Skeletal muscle satellite cell (primary cell): ENCODE data around the gene ZNF85.
A peak's percentile ranks its signal among the peaks of the same experiment; 100 is the strongest.
"Not testable (repeated sequence)": the region's sequence is repeated elsewhere in the genome, so short reads cannot be mapped to it uniquely, and the experiment has no call there.

ENCODE experiments used
- H3K27me3 ChIP-seq: 2 replicates; pipeline ENCODE4 v1.7.0; 2013; ENCODE audit warnings: low read length; ENCODE audit not compliant: control insufficient read depth, insufficient read depth
- H3K36me3 ChIP-seq: 2 replicates; pipeline ENCODE4 v1.7.0; 2013; ENCODE audit warnings: mild to moderate bottlenecking, control low read depth, low read length; ENCODE audit not compliant: insufficient read depth
- H3K4me1 ChIP-seq: 2 replicates; pipeline ENCODE4 v1.7.0; 2013; ENCODE audit warnings: low read length; ENCODE audit not compliant: control insufficient read depth, insufficient read depth
- H3K4me2 ChIP-seq: 2 replicates; pipeline ENCODE4 v1.7.0; 2013; ENCODE audit warnings: mild to moderate bottlenecking, low read length
- H3K4me3 ChIP-seq: 2 replicates; pipeline ENCODE4 v1.7.0; 2013; ENCODE audit warnings: low read length
- H3K9ac ChIP-seq: 2 replicates; pipeline ENCODE4 v1.7.0; 2013; ENCODE audit warnings: mild to moderate bottlenecking, low read depth, low read length, moderate library complexity
- H3K9me3 ChIP-seq: replicated peaks from 2 replicates; pipeline ENCODE4 v1.7.0; 2013; ENCODE audit warnings: mild to moderate bottlenecking, control low read depth, low read length

ZNF85 gene

GRCh38 chr19:20969898-20970297 lies 46.8 kb downstream of the ZNF85 start:
- no peak overlapping the region for H3K4me3 ChIP-seq
- no peaks in the 10 kb centered on the region for H3K9me3 ChIP-seq
- H3K4me1 ChIP-seq: no peaks in the 10 kb centered on the region

GRCh38 chr19:20992788-20993187 lies 69.7 kb downstream of the ZNF85 start:
- H3K9ac ChIP-seq, H3K4me2 ChIP-seq, H3K4me1 ChIP-seq, H3K36me3 ChIP-seq, H3K9me3 ChIP-seq, H3K4me3 ChIP-seq, H3K27me3 ChIP-seq: not testable (repeated sequence)

More at GRCh38 chr19:20969898-20970297, 46.8 kb downstream of the ZNF85 start:
- Histone ChIP-seq H3K9ac (no peak overlapping the region), H3K4me2 (no peak overlapping the region), H3K27me3 (no peaks in the 10 kb centered on the region), H3K36me3 (no peaks in the 10 kb centered on the region)

GRCh38 chr19:20999731-21000352 lies 76.8 kb downstream of the ZNF85 start:
- Histone ChIP-seq H3K4me2 (peak overlapping the region; percentile 89), H3K27me3 (no peaks in the 10 kb centered on the region), H3K4me3 (peak overlapping the region; percentile 77), H3K36me3 (no peaks in the 10 kb centered on the region), H3K9ac (peak overlapping the region; percentile 74), H3K9me3 (no peaks in the 10 kb centered on the region), H3K4me1 (peaks cover 2% of the 10 kb centered on the region)
